HG02840 (cell line): Measurements from ENCODE around the gene FGF13.

Experiments used
- ATAC-seq: cut with Tn5 transposase; IDR thresholded peaks from one replicate; pipeline ENCODE4 v1.9.1; 2021; ENCODE audit warnings: mild to moderate bottlenecking, moderate library complexity, moderate number of reproducible peaks; ENCODE audit not compliant: unreplicated experiment, low FRiP score

FGF13 gene

DNA sequence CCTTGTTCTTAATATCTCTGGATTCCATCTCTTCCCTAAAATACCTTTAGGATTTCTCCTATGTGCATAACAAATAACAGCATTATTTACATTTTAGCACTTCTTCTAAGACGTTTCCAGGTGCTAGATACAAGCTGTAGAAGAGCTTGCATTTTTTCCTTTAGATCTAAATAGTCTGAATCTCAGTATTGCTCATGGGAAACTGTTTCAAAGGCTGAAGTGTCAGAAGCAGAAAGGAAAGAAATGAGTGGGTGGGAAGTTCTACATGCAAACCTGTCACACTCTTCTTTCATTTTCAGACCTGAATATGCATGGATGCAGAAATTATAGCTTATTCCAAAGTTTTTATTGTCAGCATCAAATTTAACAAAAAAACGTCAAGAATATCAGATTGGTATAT is 41.8 kb downstream of the FGF13 start:
- ATAC-seq: no peak

- no peak for ATAC-seq
Observed at GRCh38 chrX:138664466-138664865, 47.1 kb downstream of the FGF13 start.

DNA sequence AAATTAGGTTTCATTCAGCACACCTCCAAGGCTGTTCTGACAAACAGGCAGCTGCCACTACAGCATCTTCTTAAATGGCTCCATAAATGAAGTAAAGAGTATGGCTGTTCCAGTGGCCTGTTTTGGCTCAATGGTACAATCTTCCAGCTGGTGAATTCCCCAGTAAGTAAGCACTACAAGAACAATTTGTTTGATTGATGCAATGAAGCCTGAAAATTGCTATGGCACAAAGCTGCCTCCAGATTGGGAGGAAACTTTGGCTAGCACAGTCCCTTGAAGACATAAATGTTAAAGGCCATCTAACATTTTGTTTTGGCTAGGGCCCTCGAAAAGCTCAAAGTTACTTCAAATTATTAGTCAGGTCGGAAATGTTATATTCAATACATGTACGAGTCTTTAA is 47.5 kb downstream of the FGF13 start:
- no peak for ATAC-seq

- no peak for ATAC-seq
Observed at GRCh38 chrX:138651494-138651893, 60.0 kb downstream of the FGF13 start.

DNA sequence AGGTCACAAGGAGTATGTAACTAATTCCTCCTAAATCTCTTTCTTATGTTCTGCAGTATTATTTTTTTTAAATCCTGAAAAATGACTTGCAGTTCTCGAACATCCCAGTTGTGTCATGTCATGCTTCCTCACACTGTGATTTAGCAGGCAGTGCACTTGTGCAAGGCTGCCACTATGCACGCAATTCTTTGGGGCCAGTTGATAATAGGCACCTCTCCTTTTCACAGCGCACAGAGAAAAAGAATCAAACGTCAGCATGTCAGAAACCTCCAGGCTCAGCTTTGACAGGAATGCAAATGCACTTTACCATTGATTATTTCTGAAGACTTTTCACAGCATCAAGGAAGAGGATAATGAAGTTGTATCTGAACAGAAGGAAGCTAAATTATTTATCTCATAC is 62.9 kb downstream of the FGF13 start:
- ATAC-seq: no peak

DNA sequence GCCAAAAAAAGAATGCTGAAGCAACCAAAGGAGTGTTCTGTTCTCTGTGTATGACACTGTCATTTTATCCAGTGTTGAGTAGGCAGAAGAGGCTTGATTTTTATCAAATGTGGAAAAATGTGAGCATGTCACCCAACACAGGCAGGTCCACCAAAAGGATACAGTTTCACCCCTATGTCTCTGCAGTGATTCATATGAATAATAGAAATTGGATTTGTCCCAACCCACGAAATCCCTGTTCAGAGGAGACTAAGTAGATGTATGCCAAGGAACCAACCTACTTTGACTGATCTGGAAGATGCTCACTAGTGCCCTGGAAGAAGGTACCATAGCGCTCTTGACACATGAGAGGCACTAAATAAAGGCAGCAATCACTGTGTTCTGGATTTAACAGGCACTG is 72.5 kb downstream of the FGF13 start:
- ATAC-seq: no peak
